GM12872 (cell line): ENCODE results near the gene TRAF7.

Experiments used
- TF ChIP-seq, protein P1 (sequence below): IDR thresholded peaks from 3 replicates; pipeline ENCODE4 v1.5.1; 2011; ENCODE audit warnings: low read depth, mild to moderate bottlenecking, low read length, moderate library complexity; ENCODE audit not compliant: insufficient read depth

The TRAF7 gene

DNA sequence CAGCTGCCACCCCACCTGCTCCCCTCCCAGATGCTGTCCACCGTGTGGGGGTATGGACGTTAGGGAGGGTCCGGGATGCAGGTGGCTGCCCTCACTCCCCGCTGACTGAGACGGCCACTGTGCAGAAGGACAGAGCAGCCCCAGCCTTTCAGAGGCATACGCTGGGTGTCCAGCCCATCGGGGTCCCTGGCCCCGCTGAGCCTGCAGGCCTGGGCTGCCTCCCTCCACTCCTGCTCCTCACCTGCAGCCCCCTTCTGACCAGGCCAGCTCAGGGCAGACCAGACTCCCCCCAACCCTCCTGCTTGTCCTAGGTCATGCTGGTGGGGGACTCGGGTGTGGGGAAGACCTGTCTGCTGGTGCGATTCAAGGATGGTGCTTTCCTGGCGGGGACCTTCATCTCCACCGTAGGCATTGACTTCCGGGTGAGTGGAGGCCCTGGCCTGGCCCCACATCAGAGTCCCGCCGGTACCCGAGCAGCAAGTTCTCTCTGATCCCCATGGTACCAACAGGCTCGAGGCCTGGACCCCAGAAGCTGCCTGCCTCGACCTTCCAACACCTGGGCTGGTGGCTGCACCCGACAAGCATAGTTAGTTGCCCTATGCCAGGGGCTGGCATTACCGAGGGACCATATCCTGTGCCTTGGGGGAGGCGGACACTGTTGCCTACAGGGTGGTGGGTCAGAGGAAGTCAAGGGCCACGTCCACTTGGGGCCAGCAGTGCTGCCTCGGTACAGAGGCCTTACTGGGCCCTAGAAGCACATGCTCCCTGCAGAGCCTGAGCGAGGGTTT lies 5.8 kb upstream of the TRAF7 start:
- TF ChIP-seq, protein P1, sequence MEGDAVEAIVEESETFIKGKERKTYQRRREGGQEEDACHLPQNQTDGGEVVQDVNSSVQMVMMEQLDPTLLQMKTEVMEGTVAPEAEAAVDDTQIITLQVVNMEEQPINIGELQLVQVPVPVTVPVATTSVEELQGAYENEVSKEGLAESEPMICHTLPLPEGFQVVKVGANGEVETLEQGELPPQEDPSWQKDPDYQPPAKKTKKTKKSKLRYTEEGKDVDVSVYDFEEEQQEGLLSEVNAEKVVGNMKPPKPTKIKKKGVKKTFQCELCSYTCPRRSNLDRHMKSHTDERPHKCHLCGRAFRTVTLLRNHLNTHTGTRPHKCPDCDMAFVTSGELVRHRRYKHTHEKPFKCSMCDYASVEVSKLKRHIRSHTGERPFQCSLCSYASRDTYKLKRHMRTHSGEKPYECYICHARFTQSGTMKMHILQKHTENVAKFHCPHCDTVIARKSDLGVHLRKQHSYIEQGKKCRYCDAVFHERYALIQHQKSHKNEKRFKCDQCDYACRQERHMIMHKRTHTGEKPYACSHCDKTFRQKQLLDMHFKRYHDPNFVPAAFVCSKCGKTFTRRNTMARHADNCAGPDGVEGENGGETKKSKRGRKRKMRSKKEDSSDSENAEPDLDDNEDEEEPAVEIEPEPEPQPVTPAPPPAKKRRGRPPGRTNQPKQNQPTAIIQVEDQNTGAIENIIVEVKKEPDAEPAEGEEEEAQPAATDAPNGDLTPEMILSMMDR, result no peak

GRCh38 chr16:2150418-2151187 lies 5.0 kb upstream of the TRAF7 start:
- TF ChIP-seq, protein P1, result no peak

DNA sequence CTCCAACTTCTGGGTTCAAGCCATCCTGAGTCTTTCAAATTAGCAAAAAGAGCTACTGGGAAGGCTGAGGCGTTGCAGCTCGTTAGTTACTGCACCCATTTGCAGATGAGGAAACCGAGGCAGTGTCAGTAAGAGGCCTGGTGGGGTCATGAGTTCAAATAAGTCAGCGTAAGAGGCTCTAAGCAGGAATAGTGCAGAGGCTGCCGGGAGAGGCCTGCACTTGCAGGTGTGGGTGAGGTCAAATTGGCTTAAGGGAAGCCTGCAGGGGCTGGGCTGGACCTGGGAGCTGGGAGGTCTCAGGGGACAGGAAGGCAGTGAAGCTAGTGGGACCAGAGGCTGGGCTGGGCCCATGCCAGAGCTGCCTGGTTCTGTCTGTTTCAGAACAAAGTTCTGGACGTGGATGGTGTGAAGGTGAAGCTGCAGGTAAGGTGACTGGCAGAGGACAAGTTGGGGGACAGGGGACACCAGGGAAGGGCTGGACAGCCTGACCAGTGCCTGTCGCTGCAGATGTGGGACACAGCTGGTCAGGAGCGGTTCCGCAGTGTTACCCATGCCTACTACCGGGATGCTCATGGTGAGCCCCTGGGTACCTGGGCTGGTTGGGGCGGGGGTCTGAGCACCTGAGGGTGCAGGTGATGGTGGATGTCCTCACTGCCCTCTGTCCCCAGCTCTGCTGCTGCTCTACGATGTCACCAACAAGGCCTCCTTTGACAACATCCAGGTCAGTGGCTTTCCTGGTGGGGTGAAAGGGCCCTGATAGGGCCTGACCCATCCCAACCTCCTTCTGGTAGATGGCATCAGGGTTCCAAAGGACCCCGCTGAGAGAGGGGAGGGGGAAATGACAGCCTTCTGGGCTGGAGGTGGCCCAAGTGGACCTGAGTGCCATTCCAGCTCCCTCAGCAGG lies 4.1 kb upstream of the TRAF7 start:
- TF ChIP-seq, protein P1, result no peak

GRCh38 chr16:2152695-2153506 lies 2.7 kb upstream of the TRAF7 start:
- TF ChIP-seq, protein P1, result 0 out of 3 replicates have a peak, but pooled peaks have one; percentile 15

DNA sequence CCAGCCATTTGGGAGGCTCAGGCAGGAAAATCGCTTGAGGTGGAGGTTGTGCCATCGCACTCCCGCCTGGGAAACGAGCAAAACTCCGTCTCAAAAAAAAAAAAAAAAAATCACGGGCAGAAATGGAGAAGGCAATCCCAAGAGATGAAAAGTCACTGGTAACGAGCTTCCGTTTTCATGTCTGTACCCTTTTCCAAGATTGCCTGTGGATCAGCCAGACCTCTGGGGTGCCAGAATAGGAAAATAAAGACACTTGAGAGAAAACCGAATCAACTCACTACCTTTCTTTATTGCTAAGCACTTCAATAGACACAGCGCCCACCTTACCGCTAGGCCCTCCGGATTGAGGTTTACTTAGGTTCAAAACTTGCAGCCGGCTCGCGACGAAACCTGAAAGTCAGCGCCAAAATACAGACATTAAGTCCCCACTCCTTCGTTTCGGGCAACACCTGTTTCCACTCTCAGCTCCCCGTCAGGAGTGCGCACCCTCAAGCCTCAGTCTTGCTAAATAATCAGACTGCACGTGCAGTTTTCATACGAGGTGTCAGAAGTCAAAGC lies 970 bp upstream of the TRAF7 start:
- TF ChIP-seq, protein P1, result no peak

- TF ChIP-seq, protein P1, result no peak
Measured at GRCh38 chr16:2155977-2156848, 631 bp downstream of the TRAF7 start.
